ENCODE data around the gene GLRX2.
A peak's percentile ranks its signal among the peaks of the same experiment; 100 is the strongest.

The GLRX2 gene

GRCh38 chr1:193109619-193110018, 4.4 kb upstream of the GLRX2 start:
- H3F3A ChIP-seq (ENCODE audit: insufficient read depth): peaks cover 8% of the 10 kb centered on the region; the same call in 1 of the 2 replicates
- no peak overlapping the region for H3K9ac ChIP-seq (ENCODE audit: low read length)
- no peak overlapping the region for H2AFZ ChIP-seq (ENCODE audit: low read depth, low read length, severe bottlenecking)
- H3K9me3 ChIP-seq (ENCODE audit: insufficient read depth, low read length): no peaks in the 10 kb centered on the region
- no peak overlapping the region for H3K4me3 ChIP-seq (ENCODE audit: insufficient read depth, low read length, poor library complexity, severe bottlenecking)
- no peaks in the 10 kb centered on the region for H4K20me1 ChIP-seq (ENCODE audit: low read depth, low read length)
- no peaks in the 10 kb centered on the region; the same call in 1 of the 2 replicates for H3K79me2 ChIP-seq (ENCODE audit: insufficient read depth, low read length)
- H3K4me2 ChIP-seq (ENCODE audit: low read depth, low read length, poor library complexity, severe bottlenecking): no peak overlapping the region
- no peaks in the 10 kb centered on the region for H3K9me2 ChIP-seq (replicated peaks; ENCODE audit: insufficient read depth, low read length)
- TF ChIP-seq, protein P1, sequence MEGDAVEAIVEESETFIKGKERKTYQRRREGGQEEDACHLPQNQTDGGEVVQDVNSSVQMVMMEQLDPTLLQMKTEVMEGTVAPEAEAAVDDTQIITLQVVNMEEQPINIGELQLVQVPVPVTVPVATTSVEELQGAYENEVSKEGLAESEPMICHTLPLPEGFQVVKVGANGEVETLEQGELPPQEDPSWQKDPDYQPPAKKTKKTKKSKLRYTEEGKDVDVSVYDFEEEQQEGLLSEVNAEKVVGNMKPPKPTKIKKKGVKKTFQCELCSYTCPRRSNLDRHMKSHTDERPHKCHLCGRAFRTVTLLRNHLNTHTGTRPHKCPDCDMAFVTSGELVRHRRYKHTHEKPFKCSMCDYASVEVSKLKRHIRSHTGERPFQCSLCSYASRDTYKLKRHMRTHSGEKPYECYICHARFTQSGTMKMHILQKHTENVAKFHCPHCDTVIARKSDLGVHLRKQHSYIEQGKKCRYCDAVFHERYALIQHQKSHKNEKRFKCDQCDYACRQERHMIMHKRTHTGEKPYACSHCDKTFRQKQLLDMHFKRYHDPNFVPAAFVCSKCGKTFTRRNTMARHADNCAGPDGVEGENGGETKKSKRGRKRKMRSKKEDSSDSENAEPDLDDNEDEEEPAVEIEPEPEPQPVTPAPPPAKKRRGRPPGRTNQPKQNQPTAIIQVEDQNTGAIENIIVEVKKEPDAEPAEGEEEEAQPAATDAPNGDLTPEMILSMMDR (IDR thresholded peaks at IDR 0.05; ENCODE audit: insufficient read depth, low read length, poor library complexity, severe bottlenecking): no peak
- TF ChIP-seq EZH2phosphoT487 (conservative IDR thresholded peaks at IDR 0.05; ENCODE audit: low read length): no peak
- no peaks in the 10 kb centered on the region for H3K36me3 ChIP-seq (ENCODE audit: low read length)
- H3K27me3 ChIP-seq (ENCODE audit: low read length): no peaks in the 10 kb centered on the region
- no peak overlapping the region for H3K27ac ChIP-seq (ENCODE audit: low read depth, low read length)

DNA sequence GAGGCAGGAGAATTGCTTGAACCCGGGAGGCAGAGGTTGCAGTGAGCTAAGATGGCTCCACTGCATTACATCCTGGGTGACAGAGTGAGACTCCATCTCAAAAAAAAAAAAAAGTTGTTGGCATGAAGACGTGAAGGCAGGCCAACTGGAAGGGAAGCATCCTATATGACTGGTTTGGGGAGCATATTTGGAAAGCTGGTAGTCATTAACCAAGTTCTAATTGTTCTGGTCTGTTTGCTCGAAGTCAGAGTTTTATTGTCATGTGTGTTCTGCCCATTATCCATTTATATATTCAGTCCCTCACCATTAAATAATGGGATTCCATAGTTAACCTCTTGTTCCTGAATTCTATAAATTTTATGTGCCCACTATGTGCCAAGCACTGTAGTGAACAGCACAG, 3.3 kb upstream of the GLRX2 start:
- Histone ChIP-seq H3K4me2 (ENCODE audit: low read depth, low read length, poor library complexity, severe bottlenecking) (no peak overlapping the region), H3K9me3 (ENCODE audit: insufficient read depth, low read length) (no peaks in the 10 kb centered on the region), H3K27me3 (ENCODE audit: low read length) (no peaks in the 10 kb centered on the region), H3K79me2 (ENCODE audit: insufficient read depth, low read length) (peaks cover 10% of the 10 kb centered on the region), H3K4me3 (ENCODE audit: insufficient read depth, low read length, poor library complexity, severe bottlenecking) (no peak overlapping the region), H3K27ac (ENCODE audit: low read depth, low read length) (no peak overlapping the region), H4K20me1 (ENCODE audit: low read depth, low read length) (no peaks in the 10 kb centered on the region), H3K36me3 (ENCODE audit: low read length) (no peaks in the 10 kb centered on the region), H3K9me2 (replicated peaks; ENCODE audit: insufficient read depth, low read length) (no peaks in the 10 kb centered on the region), H3K9ac (ENCODE audit: low read length) (no peak overlapping the region), H3F3A (ENCODE audit: insufficient read depth) (peaks cover 8% of the 10 kb centered on the region; the same call in 1 of the 2 replicates), H2AFZ (ENCODE audit: low read depth, low read length, severe bottlenecking) (no peak overlapping the region)
- no peak for TF ChIP-seq EZH2phosphoT487 (conservative IDR thresholded peaks at IDR 0.05; ENCODE audit: low read length)
- TF ChIP-seq, protein P1 (IDR thresholded peaks at IDR 0.05; ENCODE audit: insufficient read depth, low read length, poor library complexity, severe bottlenecking): no peak

DNA sequence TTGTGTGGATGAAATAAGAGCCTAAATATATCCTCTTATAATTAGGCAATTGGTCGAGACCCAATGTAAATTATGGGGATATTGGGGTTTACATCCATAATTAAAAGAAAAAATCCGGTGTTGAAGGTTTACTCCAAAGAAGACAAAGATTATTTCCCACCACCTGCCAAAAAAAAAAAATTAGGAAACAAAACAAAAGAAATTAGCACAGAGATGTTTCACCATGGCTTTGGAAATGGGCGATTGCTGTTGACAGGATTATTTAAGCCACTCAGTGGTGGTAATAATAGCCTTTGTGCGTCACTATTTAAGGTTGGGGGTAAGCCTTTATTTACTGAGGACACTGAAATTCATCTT, 585 bp upstream of the GLRX2 start:
- Histone ChIP-seq H3K9me3 (ENCODE audit: insufficient read depth, low read length) (no peaks in the 10 kb centered on the region), H3K27ac (ENCODE audit: low read depth, low read length) (no peak overlapping the region), H2AFZ (ENCODE audit: low read depth, low read length, severe bottlenecking) (peak overlapping the region; percentile 90), H3F3A (ENCODE audit: insufficient read depth) (peaks cover 8% of the 10 kb centered on the region; the same call in 1 of the 2 replicates), H3K4me3 (ENCODE audit: insufficient read depth, low read length, poor library complexity, severe bottlenecking) (peak overlapping the region; percentile 81), H3K79me2 (ENCODE audit: insufficient read depth, low read length) (peaks cover 24% of the 10 kb centered on the region), H3K9me2 (replicated peaks; ENCODE audit: insufficient read depth, low read length) (no peaks in the 10 kb centered on the region), H3K9ac (ENCODE audit: low read length) (peak overlapping the region; percentile 67), H3K4me2 (ENCODE audit: low read depth, low read length, poor library complexity, severe bottlenecking) (peak overlapping the region; percentile 85), H3K27me3 (ENCODE audit: low read length) (no peaks in the 10 kb centered on the region), H4K20me1 (ENCODE audit: low read depth, low read length) (no peaks in the 10 kb centered on the region), H3K36me3 (ENCODE audit: low read length) (no peaks in the 10 kb centered on the region; the same call in 1 of the 2 replicates)
- no peak for TF ChIP-seq EZH2phosphoT487 (conservative IDR thresholded peaks at IDR 0.05; ENCODE audit: low read length)
- TF ChIP-seq, protein P1 (IDR thresholded peaks at IDR 0.05; ENCODE audit: insufficient read depth, low read length, poor library complexity, severe bottlenecking): no peak

Data from SU-DHL-6 (cell line).